ENCODE results near the gene MYL5.

DNA sequence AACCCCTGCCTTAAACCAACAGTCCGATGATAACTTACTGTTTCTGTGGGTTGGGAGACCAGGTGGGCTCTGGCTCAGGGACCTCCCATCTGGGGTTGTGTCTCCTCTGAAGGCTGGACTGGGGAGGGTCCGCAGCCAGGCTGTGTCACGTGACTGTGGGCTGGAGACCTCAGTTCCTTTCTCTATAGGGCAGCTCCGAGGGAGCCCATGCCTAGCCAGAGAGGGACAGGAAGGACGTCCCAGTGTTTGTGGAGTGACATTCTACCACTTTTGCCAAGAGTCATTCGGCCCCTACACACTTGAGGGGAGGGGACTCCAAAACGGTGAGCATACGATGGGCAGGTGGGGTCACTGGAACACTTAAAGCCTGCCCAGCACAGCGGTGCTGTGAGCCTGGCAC lies 35.8 kb downstream of the MYL5 start:
- TF ChIP-seq CTCF (IDR thresholded peaks at IDR 0.05 in 2 of 3, conservative IDR thresholded peaks at IDR 0.05 in 1 of 3; ENCODE audit: control insufficient read depth in 2 of 3, extremely low read depth in 1 of 3, insufficient read depth in 1 of 3, low read depth in 3 of 3, low read length in 3 of 3) (no peak), SP1 (IDR thresholded peaks at IDR 0.05; ENCODE audit: low read depth, low read length) (no peak), MXI1 (IDR thresholded peaks at IDR 0.05; ENCODE audit: low read depth, low read length) (no peak), ZNF274 (IDR thresholded peaks at IDR 0.05; ENCODE audit: insufficient read depth, insufficient read length) (no peak), REST (IDR thresholded peaks at IDR 0.05; ENCODE audit: low read depth, low read length) (no peak), IRF5 (IDR thresholded peaks at IDR 0.05; ENCODE audit: borderline replicate concordance) (no peak), E2F8 (IDR thresholded peaks at IDR 0.05; ENCODE audit: low read depth, partially characterized antibody) (no peak), CHD4 (IDR thresholded peaks at IDR 0.05) (no peak), POLR2A (IDR thresholded peaks at IDR 0.05; ENCODE audit: low read depth, low read length) (no peak)

Data from GM12878 (cell line).